Endothelial cell of umbilical vein (primary cell): Measurements from ENCODE around the gene SRP9.

Experiments
- FOS ChIP-seq: IDR thresholded peaks from 2 replicates; pipeline ENCODE4 v1.6.1; 2011; ENCODE audit warnings: mild to moderate bottlenecking, low read length, moderate library complexity, borderline replicate concordance; ENCODE audit not compliant: insufficient read depth
- POLR2AphosphoS5 ChIP-seq: IDR thresholded peaks from 2 replicates; pipeline ENCODE4 v1.6.1; 2012; ENCODE audit warnings: low read depth, mild to moderate bottlenecking, control low read depth, low read length, moderate library complexity; ENCODE audit not compliant: insufficient read depth
- TF ChIP-seq, protein P1 (sequence below), 2 donors: IDR thresholded peaks; 1 replicate in 1 of 2; 2 replicates in 1 of 2; pipeline ENCODE4 v1.5.1; 2011; ENCODE audit warnings: low read length in 2 of 2, mild to moderate bottlenecking in 2 of 2, moderate library complexity in 2 of 2, control low read depth in 1 of 2, inconsistent platforms in 1 of 2, low read depth in 1 of 2; ENCODE audit not compliant: insufficient read depth in 1 of 2; ENCODE audit errors: extremely low read depth in 1 of 2

DNA sequence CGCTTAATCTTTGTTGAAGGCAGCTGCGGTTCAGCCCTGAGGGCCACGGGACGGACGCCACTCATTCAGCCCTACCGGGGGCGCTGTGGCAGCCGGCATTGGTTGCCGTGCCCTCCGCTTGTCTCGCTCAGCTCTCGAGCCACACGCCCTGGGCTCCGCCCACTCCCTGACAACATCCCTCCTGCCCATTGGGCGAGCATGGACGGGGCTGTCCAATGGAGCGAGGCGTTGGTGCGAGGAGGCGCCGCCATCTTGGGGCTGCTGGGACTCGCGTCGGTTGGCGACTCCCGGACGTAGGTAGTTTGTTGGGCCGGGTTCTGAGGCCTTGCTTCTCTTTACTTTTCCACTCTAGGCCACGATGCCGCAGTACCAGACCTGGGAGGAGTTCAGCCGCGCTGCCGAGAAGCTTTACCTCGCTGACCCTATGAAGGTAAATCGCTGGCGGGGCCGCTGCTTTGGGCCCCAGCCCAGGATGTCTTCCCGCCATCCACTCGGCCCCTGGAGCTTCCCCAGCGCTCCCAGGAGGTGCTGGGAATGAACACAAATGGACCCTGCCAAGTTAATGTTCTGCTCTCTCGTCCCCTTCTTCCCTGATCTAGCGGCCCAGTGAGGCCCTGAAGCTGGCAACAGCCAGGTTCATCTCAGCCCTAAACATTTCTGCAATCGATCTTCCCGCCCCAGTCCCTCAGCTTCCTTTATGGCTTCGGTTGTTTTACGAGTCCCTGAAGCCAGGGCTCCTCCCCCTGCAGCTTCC, at the start of gene SRP9:
- TF ChIP-seq FOS (no peak), POLR2AphosphoS5 (peak; percentile 64)
- TF ChIP-seq, protein P1, sequence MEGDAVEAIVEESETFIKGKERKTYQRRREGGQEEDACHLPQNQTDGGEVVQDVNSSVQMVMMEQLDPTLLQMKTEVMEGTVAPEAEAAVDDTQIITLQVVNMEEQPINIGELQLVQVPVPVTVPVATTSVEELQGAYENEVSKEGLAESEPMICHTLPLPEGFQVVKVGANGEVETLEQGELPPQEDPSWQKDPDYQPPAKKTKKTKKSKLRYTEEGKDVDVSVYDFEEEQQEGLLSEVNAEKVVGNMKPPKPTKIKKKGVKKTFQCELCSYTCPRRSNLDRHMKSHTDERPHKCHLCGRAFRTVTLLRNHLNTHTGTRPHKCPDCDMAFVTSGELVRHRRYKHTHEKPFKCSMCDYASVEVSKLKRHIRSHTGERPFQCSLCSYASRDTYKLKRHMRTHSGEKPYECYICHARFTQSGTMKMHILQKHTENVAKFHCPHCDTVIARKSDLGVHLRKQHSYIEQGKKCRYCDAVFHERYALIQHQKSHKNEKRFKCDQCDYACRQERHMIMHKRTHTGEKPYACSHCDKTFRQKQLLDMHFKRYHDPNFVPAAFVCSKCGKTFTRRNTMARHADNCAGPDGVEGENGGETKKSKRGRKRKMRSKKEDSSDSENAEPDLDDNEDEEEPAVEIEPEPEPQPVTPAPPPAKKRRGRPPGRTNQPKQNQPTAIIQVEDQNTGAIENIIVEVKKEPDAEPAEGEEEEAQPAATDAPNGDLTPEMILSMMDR (IDR thresholded peaks at IDR 0.05; ENCODE audit: extremely low read depth in 1 of 2, insufficient read depth in 1 of 2, low read depth in 1 of 2, low read length in 2 of 2): peak; percentile 94 to 98
